Endometrial microvascular endothelial cells (primary cell): Measurements from ENCODE around the gene SCYGR2. TPM values are rescaled to one million over a fixed set of nuclear protein-coding genes. Genes with fewer than 3 reads are reported as not detected.
"Not testable (repeated sequence)": the region's sequence is repeated elsewhere in the genome, so short reads cannot be mapped to it uniquely, and the experiment has no call there.

Experiments
- in situ Hi-C: cut with HindIII; loops from 2 replicates; pipeline ENCODE4 v1.10.0; 2017; ENCODE audit warnings: low sequenced_read_pairs, low pct_unique_long_range_greater_than_20kb; ENCODE audit errors: inconsistent ontology term
- total RNA-seq: library from RNA; depleted of rRNA; stranded (reverse); fragments of >200 nt; gene quantifications from one replicate; pipeline ENCODE4 v1.2.3, GENCODE V29; 2015; ENCODE audit errors: inconsistent ontology term

SCYGR2 gene, protein sequence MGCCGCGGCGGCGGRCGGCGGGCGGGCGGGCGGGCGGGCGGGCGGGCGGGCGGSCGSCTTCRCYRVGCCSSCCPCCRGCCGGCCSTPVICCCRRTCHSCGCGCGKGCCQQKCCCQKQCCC
- total RNA-seq: not detected

DNA sequence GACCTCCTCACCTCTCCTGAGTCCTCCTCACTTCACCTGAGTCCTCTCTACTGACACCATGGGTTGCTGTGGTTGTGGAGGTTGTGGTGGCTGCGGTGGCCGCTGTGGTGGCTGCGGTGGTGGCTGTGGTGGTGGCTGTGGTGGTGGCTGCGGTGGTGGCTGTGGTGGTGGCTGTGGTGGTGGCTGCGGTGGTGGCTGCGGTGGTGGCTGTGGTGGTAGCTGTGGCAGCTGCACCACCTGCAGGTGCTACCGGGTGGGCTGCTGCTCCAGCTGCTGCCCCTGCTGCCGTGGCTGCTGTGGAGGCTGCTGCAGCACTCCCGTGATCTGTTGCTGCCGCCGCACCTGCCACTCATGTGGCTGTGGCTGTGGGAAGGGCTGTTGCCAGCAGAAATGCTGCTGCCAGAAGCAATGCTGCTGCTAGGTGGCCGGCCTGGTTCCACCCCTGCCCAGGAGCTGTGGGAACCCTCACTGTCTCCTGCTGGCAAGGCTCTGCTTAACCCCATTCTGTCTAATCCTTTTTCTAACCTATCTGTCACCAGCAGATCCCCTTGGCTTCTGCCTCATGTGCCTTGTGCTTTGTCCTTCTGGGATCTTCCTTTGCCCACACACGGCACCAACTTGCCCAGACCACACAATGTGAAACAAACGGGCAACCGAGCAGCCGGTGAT is at the start of gene SCYGR2:
SCYGR2 (plus strand) TSS at position 59 of the 669 bp plus-strand sequence; CDS start at position 59, 0 bp downstream.
- in situ Hi-C loops: not testable (repeated sequence)

DNA sequence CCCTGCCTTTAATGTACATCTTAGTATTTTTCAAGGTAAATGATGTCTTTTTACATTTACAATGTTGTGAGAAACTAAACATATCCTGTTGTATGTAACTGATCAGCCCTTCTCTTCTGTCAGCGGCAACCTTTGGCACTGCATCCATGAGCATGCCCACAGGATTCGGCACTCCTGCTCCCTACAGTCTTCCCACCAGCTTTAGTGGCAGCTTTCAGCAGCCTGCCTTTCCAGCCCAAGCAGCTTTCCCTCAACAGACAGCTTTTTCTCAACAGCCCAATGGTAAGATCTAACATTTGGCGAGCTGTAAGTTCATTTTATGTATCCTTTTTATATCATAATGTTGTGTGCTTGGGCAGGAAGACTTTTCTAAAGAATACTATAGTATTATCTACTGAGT is 46.9 kb upstream of the SCYGR2 start:
- in situ Hi-C loops: no loop called here

DNA sequence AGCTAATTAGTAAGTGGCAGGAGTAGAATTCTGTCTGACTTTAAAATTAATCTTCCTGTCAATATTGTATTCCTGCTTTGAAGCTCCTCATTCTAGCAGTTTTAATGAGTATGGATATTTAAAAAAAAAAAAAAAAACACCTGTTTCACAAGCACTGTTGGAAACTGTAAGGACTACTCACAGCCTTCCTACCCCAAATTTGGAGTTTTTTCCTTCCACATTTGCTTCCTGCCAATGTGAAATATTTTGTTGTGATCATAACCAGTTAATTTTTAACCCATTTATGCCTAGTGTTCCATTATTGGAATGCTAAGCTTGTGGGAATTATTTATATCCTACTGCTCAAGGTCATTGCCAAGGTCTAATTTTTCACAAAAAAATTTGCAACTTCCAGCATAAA is 36.1 kb upstream of the SCYGR2 start:
- in situ Hi-C loops: no loop called here

DNA sequence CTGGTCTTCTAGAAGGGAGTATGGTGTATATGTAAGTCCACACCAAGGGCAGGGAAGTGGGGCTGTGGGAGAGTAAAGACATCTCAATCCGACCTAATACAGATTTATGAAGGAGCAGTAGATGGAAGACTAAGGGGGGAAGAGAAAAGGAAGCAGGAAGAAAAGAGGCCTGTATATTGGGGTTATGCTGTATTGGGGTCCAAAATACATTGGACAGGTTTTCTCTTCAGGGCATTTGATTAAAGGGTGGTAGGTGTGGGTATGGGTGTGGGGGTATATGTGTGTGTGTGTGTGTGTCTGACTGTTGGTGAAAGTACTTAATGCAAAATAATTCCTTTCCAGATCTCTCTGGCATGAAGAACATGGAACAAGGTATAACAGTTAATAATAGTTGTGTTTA is 33.6 kb upstream of the SCYGR2 start:
- in situ Hi-C loops: no loop called here

DNA sequence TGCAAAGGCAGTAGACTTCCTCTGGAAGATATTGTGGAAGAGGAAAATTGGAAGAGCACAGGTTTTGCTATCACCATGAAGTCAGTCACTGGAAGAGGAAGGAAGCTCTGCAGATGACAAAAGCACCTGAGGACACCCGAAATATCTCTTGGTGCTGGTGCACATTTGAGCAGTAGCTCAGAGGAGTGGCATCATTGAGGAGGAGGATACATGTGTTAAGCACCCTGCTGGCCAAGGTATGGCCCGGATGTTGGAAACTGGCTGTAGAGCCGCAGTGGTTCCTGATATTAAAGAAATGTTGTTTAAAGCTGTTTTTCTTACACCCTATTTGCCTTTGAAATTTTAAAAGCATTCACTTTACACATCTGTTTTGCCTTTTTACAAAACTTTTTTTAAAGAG is 32.7 kb upstream of the SCYGR2 start:
- in situ Hi-C loops: no loop called here

DNA sequence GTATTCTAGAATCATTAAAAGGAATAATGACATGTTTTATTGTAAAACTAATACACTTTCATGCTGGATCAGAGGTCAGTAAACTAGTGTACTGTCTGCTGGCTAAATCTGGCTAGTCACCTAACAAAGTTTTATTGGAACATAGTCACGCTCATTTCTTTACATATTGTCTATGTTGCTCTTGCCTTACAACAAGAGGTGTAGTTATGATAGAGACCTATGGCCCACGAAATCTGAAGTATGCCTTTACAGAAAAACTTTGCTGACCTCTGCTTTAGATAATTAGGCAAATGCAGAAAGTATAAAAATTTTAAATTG is 29.9 kb upstream of the SCYGR2 start:
- in situ Hi-C loops: no loop called here

DNA sequence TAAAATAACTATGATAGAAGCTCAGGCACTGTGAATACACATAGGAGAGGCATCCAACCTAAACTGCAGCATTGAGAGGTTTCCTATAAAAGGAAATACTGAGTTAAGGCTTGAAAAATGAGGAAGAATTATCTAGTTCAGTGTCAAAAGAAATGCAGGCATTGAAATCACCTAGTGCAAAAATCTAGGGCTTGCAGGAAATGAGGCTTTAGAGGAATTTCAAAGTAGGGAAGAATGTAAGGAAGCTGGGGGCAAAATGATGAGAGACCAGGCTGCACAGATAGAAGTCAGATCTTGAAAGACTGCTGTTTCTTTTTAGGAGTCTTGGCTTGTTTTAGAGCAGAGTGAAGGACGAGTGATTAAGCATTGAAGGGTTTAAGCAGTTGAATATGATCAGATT is 28.1 kb upstream of the SCYGR2 start:
- in situ Hi-C loops: no loop called here

DNA sequence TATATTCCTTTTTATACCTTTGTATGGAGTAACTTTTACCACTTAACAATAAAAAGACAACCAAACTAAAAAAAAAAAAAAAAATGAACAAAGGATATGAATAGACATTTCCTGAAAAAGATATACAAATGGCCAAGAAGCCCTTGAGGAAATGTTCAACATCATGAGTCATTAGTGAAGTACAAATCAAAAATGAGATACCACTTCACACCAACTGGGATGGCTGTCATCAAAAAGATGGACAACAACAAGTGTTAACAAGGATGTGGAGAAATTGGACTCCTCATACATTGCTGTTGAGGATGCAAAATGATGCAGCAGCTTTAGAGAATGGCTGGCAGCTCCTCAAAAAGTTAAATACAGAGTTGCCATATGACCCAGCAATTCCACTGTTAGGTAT is 22.6 kb upstream of the SCYGR2 start:
- in situ Hi-C loops: no loop called here

DNA sequence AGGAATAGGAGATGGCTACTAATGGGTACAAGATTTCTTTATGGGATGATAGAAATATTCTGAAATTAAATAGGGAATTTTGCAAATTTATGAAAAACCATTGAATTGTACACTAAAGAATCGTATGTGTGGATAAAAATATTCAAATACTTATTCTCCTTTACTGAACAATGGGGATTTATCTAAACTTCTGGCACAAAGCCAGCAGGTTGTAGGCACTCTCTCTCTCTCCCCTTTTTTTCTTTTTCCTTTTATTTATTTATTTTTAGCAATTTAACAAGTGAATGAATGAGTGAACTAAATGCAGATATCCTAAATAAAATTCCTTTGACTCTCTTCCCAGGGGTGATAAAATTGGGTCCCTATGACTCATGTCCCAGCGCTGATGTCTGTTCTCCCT is 21.9 kb upstream of the SCYGR2 start:
- in situ Hi-C loops: no loop called here

DNA sequence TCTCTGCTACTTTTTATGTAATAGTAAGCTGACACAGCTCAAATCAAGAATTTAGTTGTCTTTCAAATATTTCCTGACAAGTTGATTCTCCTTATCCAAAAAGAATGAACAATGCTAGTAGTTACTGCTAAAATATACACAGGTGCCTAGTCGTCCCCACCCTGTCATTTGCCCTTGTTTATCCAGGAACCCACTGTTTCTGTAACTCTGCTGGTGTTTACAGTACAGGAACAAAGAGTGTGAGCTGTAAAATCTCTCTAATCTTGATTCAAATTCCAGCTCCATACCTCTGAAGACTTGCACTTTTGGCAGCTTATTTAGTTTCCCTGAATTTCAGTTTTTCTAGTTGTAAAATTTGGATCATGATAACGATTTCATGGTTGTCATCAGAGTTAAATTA is 21.1 kb upstream of the SCYGR2 start:
- in situ Hi-C loops: no loop called here

DNA sequence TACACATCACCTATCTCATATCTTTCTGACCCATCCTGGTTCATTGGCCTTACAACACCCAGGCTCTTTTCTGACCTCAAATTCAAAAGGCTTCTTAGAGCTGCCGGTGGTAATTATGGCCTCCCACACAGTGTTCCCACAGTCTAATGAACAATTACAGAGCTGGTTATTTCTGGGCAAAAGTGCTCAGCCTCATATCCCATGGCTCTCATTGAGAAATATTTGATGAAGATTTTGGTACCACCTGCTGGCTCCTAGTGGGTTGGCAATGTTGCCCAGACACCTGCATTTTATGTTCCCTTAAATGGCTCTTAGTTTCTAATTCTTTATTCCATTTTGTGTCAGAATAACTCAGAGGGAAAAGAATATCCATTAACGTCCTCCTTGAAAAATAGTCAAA is 20.1 kb upstream of the SCYGR2 start:
- in situ Hi-C loops: no loop called here

DNA sequence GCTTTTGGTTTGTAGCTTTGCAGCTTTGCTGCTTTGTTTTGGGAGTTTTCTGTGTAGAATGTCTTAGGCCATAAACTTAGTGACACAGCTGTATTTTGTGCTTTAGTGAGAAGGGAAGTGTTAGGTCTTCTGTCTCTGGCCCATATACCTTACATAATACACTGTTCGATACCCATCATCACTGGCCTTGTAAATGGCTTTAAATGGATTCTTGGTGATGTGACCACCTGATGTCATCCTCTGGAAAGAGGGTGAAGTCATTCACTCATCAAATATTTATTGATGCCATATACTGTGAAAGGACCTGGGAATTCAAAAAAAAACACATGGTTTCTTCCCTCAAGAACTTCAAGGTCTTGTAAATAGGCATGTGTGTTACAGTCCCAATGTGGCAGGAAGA is 18.9 kb upstream of the SCYGR2 start:
- in situ Hi-C loops: no loop called here

DNA sequence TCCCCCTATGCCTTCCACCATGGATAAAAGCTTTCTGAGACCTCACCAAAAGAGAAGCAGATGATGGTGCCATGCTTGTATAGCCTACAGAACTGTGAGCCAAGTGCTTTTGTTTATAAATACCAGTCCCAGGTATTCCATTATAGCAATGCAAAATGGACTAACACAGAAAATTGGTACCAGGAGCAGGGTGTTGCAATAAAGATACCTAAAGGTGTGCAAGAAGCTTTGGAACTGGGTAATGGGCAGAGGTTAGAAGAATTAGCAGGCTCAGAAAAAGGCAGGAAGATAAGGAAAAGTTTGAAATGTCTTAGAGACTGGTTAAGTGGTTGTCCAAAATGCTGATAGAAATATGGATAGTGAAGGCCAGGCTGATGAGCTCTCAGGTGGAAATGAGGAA is 16.3 kb upstream of the SCYGR2 start:
- in situ Hi-C loops: no loop called here

DNA sequence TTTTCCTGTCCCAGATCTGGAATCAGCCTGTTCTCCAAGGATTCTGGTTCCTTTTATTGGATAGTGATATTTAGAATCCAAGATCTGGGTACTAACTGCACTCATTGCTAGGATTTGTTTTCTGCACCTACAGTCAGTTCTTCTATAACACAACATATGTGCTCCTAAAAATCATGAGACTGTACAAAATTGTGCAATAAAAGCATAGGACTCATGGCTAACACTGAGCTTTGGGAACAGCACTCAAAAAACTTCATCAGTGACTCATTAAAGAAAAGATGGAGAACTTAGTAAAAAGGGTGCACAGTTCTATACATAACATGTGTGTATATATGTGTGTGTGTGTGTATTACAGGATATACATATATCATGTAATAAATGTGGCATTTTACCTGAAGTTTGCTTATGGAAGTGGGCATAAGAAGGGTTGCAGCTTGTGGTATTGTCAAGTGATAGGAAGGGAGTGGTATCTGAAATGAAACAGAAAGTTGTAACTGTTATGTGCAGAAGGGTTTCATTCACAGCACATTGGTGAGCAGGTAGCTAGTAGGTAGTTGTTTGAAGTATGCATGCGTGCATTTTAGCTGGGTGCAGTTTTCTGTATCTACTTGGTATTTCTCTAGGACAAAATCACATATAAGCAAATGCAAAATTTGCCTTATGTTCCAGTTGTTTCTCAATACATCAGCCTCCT is 5.9 kb upstream of the SCYGR2 start:
- in situ Hi-C loops: no loop called here

DNA sequence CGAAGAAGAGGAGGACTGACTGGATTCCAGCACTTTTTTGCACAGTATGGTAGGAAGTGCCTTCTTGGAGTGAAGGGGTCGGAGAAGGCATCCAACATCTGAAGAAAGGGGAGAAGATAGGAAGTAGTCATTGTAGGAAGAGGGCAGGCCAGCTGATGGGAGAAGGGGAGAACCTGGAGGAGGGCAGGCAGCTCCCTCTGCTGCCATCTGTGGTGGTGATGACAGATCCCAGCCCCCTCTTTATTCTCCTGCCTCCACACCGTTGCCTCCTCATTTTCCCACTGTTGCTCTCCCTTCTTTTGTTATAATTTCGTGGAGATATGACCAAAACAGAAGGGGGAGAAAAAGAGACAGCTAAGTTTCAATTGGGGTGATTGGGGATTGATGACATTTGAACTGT is 2.9 kb upstream of the SCYGR2 start:
- in situ Hi-C loops: no loop called here

DNA sequence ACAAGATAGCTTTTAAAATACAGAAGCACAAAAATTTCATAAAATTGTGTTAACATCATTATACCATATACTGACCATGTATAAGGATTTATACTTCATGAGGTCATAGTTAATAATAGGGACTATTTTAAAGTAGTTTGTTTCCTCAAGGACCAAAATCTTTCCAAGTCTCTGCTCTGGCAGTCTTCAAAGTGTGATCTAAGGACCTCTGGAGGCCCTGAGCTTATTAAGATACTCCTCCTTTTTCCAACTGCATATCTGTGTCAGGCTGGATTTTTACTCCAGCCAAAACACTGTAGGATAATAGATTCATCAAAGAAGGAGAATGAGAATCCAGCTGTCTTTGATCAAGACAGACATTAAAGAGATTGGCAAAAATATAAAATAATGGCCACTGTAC is 1.7 kb upstream of the SCYGR2 start:
- in situ Hi-C loops: no loop called here

DNA sequence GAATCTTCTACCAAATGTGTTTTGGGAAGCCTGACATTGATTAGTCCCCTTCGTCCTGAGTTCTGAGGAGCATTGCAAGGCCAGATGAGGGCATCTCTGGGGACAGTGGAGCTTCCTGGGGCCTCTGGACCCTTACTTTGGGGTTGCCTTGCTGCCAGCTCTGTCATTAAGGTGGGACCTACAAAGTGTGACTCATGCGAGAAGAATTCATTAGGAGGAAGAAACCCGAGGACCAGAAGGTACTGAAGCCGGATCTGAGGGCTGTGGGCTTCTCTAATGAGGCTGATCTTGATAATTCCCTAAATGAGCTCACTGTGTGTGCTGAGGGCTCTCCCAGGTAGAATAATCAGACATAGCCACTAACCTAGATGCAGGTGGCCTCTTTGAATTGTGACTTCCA is 695 bp upstream of the SCYGR2 start:
- in situ Hi-C loops: no loop called here

DNA sequence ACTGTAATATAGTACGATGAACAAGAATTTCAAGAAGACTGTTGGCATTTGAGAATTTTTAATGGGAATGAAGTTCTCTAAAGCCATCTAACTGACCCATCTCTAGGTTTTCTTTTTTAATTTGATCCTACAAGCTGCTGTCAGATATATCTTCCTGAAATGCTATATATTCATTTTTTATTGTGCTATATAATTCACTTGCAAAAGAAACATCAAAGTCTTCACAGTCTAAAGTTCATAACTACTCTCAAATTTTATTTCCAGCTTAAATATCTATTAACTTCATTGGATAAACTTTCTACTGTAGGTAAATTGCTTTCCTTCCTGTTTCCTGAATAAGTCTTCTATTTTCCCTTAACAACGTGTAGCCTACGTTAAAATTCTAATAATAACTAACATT is 3.7 kb downstream of the SCYGR2 start:
- in situ Hi-C loops: no loop called here

DNA sequence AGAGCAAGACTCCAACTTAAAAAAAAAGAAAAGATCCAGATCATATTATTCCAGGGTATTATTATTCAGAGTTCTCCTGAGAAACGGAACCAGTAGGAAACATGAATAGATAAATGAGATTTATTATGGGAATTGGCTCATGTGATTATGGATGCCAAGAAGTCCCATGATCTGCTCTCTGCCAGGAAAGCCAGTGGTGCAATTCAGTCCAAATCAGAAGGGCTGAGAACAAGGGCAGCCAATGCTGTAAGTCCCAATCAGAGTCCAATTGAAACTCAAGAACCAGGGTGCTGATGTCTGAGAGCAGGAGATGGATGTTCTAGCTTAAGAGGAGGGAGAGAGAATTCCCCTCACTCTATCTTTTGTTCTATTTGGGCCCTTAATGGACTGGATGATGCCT is 7.8 kb downstream of the SCYGR2 start:
- in situ Hi-C loops: no loop called here

DNA sequence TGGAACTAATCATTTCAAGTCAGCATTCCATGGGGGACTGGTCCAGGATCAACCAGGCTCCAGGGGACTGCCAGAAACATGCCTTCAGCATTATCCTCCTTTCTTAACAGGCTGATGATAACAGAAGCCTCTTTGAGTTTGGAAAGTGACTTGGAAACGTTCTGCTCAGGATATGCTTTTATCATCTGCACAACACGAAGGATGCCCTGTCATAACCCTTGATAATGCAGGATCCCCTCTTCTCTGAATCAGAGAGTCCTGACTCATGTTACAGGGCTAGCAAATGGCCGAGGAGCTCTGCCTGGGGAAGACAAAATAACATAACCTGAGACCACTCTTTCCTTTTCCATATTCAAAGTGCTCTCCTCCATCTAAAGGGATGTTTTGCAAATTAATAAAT is 9.2 kb downstream of the SCYGR2 start:
- in situ Hi-C loops: no loop called here
